Brain microvascular endothelial cell (primary cell): ENCODE results near the gene SACS.
"Not testable (repeated sequence)": the region's sequence is repeated elsewhere in the genome, so short reads cannot be mapped to it uniquely, and the experiment has no call there.

Source experiments
- DNase-seq: peaks from one replicate; pipeline ENCODE4 v3.0.0-alpha.2; 2020
- H3K27ac ChIP-seq: fragments of 250-450 bp; sonication (Bioruptor Pico); 2 replicates; pipeline ENCODE4 v1.5.1; 2020; ENCODE audit warnings: mild to moderate bottlenecking, moderate library complexity
- H3K27me3 ChIP-seq: fragments of 250-450 bp; sonication (Bioruptor Pico); replicated peaks from 2 replicates; pipeline ENCODE4 v1.5.1; 2020; ENCODE audit warnings: mild to moderate bottlenecking
- H3K36me3 ChIP-seq: fragments of 250-450 bp; sonication (Bioruptor Pico); replicated peaks from 2 replicates; pipeline ENCODE4 v1.5.1; 2020; ENCODE audit warnings: mild to moderate bottlenecking
- H3K4me3 ChIP-seq: 2 replicates; pipeline ENCODE4 v1.5.1; 2011; ENCODE audit warnings: low read depth, mild to moderate bottlenecking, control low read depth, low read length, moderate library complexity
- in situ Hi-C: cut with HindIII; loops from 2 replicates; pipeline ENCODE4 v1.10.0; 2017; ENCODE audit warnings: low sequenced_read_pairs, low pct_ligation_motif_present
- TF ChIP-seq, protein P1 (sequence below): IDR thresholded peaks from 2 replicates; pipeline ENCODE4 v1.5.1; 2011; ENCODE audit warnings: low read depth, mild to moderate bottlenecking, moderate library complexity, low read length, control low read depth, inconsistent platforms; ENCODE audit errors: missing control alignments

The SACS gene

DNA sequence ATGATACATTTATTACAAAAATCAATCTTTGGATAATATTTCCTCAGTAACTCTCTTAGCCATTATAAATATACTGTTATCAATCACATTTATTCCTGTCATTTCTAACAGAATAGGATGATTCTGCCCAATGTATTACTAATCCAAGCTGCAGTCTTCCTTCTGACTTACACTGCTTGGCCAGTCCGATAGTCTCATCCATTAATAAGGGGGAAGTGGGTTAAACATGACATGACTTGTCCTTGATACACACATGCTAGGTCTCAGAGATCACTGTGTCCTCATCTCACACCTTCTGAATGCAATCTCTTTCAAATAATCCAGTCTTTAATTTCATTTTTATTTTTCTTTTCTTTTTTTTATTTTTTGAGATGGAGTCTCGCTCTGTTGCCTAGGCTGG, 18.8 kb downstream of the SACS start:
- H3K4me3 ChIP-seq: no peak overlapping the region
- H3K27me3 ChIP-seq: no peaks in the 10 kb centered on the region
- H3K36me3 ChIP-seq: no peaks in the 10 kb centered on the region
- in situ Hi-C loops: no loop called here
- DNase-seq: no peak
- TF ChIP-seq, protein P1, sequence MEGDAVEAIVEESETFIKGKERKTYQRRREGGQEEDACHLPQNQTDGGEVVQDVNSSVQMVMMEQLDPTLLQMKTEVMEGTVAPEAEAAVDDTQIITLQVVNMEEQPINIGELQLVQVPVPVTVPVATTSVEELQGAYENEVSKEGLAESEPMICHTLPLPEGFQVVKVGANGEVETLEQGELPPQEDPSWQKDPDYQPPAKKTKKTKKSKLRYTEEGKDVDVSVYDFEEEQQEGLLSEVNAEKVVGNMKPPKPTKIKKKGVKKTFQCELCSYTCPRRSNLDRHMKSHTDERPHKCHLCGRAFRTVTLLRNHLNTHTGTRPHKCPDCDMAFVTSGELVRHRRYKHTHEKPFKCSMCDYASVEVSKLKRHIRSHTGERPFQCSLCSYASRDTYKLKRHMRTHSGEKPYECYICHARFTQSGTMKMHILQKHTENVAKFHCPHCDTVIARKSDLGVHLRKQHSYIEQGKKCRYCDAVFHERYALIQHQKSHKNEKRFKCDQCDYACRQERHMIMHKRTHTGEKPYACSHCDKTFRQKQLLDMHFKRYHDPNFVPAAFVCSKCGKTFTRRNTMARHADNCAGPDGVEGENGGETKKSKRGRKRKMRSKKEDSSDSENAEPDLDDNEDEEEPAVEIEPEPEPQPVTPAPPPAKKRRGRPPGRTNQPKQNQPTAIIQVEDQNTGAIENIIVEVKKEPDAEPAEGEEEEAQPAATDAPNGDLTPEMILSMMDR: no peak
- H3K27ac ChIP-seq: no peak overlapping the region

DNA sequence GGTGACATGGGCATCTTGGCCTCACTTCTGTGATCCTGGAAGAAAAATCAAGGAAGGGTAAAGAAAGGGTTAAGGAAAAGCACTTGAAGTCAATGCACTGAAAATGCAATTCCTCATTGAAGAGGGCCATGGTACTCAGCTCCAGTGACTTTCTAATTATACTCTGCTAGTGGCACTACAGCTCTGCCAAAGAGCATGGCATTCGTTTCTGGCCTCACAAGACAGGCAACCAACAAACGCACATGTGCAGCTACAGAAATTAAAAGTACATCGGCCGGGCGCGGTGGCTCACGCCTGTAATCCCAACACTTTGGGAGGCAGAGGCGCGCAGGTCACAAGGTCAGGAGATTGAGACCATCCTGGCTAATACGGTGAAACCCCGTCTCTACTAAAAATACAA, 21.8 kb downstream of the SACS start:
- in situ Hi-C loops: no loop called here
- Histone ChIP-seq H3K27ac (no peak overlapping the region), H3K27me3 (no peaks in the 10 kb centered on the region), H3K36me3 (no peaks in the 10 kb centered on the region), H3K4me3 (no peak overlapping the region)
- TF ChIP-seq, protein P1: no peak
- DNase-seq: no peak

DNA sequence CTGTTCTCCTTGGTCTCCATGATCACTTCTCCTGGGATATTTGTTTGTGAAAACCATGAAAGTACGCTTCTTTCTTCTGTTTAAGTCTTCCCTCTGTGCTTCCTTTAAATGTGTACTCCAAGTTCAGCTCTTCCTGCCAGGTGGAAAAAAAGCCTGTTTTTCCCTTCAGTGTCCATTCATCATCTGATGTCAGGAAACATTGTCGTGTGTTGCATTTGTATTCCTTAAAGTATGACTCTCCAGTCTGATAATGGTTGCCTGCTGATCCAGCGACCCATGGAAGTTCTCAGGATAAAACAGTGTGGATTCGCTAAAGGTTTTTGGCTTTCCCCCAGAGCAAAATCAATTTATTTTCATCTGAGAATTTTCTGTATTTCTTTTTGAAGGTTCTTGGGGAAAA, 22.3 kb downstream of the SACS start:
- TF ChIP-seq, protein P1: no peak
- H3K27ac ChIP-seq: no peak overlapping the region
- DNase-seq: no peak
- H3K4me3 ChIP-seq: no peak overlapping the region
- in situ Hi-C loops: no loop called here
- H3K27me3 ChIP-seq: no peaks in the 10 kb centered on the region
- H3K36me3 ChIP-seq: no peaks in the 10 kb centered on the region

DNA sequence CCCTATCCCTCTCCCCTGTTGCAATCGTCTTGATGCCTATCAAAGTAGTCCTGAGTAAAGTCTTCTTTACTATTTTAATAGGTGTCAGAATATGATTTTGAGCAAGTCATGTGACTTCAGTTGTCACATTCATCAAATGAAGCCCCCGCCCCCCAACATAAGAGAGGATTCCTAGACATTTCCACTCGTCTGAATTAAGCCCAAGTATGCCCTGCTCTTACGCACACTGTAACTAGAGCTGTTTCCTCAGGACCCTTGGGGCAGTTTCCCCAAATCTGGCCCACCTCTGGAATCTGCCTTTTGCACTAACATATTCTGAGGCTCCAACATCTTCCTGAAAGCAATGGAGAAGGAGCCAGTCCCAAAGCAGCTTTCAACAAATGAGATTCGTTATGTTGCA, 25.5 kb downstream of the SACS start:
- no peaks in the 10 kb centered on the region for H3K27me3 ChIP-seq
- no peak for DNase-seq
- no peak overlapping the region for H3K27ac ChIP-seq
- H3K4me3 ChIP-seq: no peak overlapping the region
- in situ Hi-C loops: no loop called here
- no peaks in the 10 kb centered on the region for H3K36me3 ChIP-seq
- TF ChIP-seq, protein P1: no peak

DNA sequence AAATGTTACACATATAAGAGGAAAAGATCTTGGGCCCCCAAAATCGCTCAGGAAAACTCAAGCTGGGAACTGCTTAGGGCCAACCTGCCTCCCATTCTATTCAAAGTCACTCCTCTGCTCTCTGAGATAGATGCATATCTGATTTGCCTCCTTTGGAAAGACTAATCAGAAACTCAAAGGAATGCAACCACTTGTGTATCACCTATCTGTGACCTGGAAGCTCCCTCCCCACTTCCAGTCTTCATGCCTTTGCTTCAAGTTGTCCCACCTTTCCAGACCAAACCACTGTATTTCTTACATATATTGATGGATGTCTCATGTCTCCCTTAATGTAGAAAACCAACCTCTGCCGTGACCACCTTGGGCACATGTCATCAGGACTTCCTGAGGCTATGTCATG, 32.3 kb downstream of the SACS start:
- H3K36me3 ChIP-seq, DNase-seq, in situ Hi-C loops, H3K27me3 ChIP-seq, H3K27ac ChIP-seq, H3K4me3 ChIP-seq: not testable (repeated sequence)

DNA sequence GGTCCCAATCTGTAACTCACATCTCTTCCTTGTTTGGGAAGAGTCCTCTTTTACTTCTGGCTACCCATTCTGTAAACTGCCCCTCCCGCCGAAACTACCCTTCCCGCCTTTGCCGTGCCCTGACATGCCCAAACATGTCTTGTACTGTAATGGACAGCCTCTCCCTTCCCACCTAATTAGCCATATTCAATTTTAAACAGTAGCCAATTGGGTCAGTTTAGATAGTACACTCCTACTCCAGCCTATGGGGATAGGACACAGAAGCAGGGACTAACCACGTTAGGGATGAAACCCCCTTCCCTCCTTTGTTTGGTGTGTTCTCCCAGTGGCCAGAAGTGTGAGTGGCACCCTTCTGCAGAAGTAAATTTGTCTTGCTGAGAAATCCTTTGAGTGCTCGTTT, 34.2 kb downstream of the SACS start:
- DNase-seq: no peak
- TF ChIP-seq, protein P1: no peak
- Histone ChIP-seq H3K27ac (no peak overlapping the region), H3K27me3 (no peaks in the 10 kb centered on the region), H3K36me3 (no peaks in the 10 kb centered on the region), H3K4me3 (no peak overlapping the region)
- in situ Hi-C loops: no loop called here
